HepG2 (cell line): ENCODE results near the gene SRPRB. TPM values are rescaled to one million over a fixed set of nuclear protein-coding genes. Genes with fewer than 3 reads are reported as not detected.

ENCODE experiments used
- CHD4 ChIP-seq: fragments of 200-600 bp; sonication (generic); IDR thresholded peaks from 2 replicates; pipeline ENCODE4 v1.7.0; 2017; ENCODE audit warnings: mild to moderate bottlenecking, low read length, borderline replicate concordance
- NR1H2 ChIP-seq: sonication (generic); formaldehyde crosslinking; IDR thresholded peaks from 2 replicates; pipeline ENCODE4 v1.8.1; 2022; ENCODE audit warnings: low read depth, missing genetic modification reagents, borderline replicate concordance
- NR2F6 ChIP-seq, 2 experiments: IDR thresholded peaks; 2 replicates each; pipeline ENCODE4 v1.6.1; 2016; ENCODE audit warnings: antibody characterized with exemption in 1 of 2, mild to moderate bottlenecking in 1 of 2
- RXRA ChIP-seq: sonication (generic); formaldehyde crosslinking; IDR thresholded peaks from 2 replicates; pipeline ENCODE4 v1.5.1; 2020; ENCODE audit warnings: missing genetic modification reagents
- ZNF44 ChIP-seq: sonication (generic); formaldehyde crosslinking; IDR thresholded peaks from 2 replicates; pipeline ENCODE4 v1.5.1; 2020; ENCODE audit warnings: mild to moderate bottlenecking, missing genetic modification reagents
- polyA plus RNA-seq, 8 experiments: library from polyadenylated mRNA; depleted of rRNA in 3 of 8; stranded (reverse) in 7 of 8; unstranded in 1 of 8; fragments of >200 nt; fragmentation: Illumina TruSeq in 4 of 8; extraction: Trizol in 4 of 8; gene quantifications; 2 replicates each; pipeline versions ENCODE4 v1.2.1 to v1.2.3, GENCODE V29; 2011 to 2016; ENCODE audit warnings: low read depth in 4 of 8, missing spikeins in 1 of 8, mixed read lengths in 1 of 8; ENCODE audit not compliant: insufficient read depth in 1 of 8
- total RNA-seq, 5 experiments: library from RNA; depleted of rRNA; stranded (reverse); fragments of >200 nt; fragmentation: Illumina TruSeq; extraction: Trizol; gene quantifications; 2 replicates each; pipeline ENCODE4 v1.2.3, GENCODE V29; 2016; ENCODE audit warnings: low read depth in 1 of 5
- TF ChIP-seq, protein P1 (sequence below): sonication (generic); formaldehyde crosslinking; IDR thresholded peaks from 2 replicates; pipeline ENCODE4 v1.5.1; 2020; ENCODE audit warnings: mild to moderate bottlenecking, missing genetic modification reagents, moderate library complexity
- TF ChIP-seq, protein P2 (sequence below): IDR thresholded peaks from 2 replicates; pipeline ENCODE4 v1.6.1; 2016; ENCODE audit warnings: low read depth
- TF ChIP-seq, protein P3 (sequence below): sonication (generic); formaldehyde crosslinking; IDR thresholded peaks from 2 replicates; pipeline ENCODE4 v1.5.0; 2020; ENCODE audit warnings: mild to moderate bottlenecking, missing genetic modification reagents
- TF ChIP-seq, protein P4 (sequence below): sonication (generic); formaldehyde crosslinking; IDR thresholded peaks from 2 replicates; pipeline ENCODE4 v1.4.0; 2020; ENCODE audit warnings: low read depth, missing genetic modification reagents

SRPRB gene
- total and polyA plus RNA-seq, 2 of the 13 experiments (the other 11 are each of a cell fraction or from before 2014, with no cell fraction given) = 41.0 to 111 TPM

DNA sequence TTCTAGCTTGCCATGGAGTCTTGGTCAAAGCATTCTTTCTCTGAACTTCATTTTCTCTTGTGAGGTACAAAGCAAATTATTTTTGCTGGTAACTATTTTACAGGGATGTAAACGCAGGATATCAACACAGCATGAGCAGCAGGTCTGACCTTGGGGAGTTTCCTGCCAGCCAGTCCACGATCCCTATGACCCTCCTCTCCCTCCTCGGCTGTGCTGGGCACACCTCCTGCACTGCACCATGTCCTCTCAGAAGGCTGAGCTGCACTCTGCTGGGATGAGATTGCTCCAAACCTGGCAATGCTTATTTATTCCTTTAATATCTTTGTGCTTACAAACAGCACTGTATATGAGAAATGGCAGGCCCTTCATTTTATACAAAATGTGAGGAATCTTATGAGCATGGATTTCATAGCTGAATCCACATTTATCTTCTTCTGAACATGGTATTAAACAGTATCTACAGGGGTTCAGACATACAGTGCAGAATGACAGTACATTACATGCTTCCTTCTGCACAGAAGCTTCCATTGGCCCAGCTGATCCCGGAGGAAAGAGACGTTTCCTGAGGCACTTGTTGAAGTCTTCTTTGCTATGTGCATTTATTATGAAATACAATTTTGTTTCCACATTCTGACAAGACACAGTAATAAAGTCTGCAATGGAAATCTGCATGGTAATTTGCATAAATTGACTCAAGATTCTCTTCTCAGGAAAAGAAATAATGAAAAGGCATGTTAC is 48.8 kb downstream of the SRPRB start (continued):
- TF ChIP-seq, protein P1, sequence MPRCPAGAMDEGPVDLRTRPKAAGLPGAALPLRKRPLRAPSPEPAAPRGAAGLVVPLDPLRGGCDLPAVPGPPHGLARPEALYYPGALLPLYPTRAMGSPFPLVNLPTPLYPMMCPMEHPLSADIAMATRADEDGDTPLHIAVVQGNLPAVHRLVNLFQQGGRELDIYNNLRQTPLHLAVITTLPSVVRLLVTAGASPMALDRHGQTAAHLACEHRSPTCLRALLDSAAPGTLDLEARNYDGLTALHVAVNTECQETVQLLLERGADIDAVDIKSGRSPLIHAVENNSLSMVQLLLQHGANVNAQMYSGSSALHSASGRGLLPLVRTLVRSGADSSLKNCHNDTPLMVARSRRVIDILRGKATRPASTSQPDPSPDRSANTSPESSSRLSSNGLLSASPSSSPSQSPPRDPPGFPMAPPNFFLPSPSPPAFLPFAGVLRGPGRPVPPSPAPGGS = no peak
- TF ChIP-seq, protein P2, sequence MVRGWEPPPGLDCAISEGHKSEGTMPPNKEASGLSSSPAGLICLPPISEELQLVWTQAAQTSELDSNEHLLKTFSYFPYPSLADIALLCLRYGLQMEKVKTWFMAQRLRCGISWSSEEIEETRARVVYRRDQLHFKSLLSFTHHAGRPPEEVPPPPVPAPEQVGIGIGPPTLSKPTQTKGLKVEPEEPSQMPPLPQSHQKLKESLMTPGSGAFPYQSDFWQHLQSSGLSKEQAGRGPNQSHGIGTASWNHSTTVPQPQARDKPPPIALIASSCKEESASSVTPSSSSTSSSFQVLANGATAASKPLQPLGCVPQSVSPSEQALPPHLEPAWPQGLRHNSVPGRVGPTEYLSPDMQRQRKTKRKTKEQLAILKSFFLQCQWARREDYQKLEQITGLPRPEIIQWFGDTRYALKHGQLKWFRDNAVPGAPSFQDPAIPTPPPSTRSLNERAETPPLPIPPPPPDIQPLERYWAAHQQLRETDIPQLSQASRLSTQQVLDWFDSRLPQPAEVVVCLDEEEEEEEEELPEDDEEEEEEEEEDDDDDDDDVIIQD (CRISPR knock-in tag) = no peak
- TF ChIP-seq RXRA (CRISPR knock-in tag) = no peak
- TF ChIP-seq, protein P3, sequence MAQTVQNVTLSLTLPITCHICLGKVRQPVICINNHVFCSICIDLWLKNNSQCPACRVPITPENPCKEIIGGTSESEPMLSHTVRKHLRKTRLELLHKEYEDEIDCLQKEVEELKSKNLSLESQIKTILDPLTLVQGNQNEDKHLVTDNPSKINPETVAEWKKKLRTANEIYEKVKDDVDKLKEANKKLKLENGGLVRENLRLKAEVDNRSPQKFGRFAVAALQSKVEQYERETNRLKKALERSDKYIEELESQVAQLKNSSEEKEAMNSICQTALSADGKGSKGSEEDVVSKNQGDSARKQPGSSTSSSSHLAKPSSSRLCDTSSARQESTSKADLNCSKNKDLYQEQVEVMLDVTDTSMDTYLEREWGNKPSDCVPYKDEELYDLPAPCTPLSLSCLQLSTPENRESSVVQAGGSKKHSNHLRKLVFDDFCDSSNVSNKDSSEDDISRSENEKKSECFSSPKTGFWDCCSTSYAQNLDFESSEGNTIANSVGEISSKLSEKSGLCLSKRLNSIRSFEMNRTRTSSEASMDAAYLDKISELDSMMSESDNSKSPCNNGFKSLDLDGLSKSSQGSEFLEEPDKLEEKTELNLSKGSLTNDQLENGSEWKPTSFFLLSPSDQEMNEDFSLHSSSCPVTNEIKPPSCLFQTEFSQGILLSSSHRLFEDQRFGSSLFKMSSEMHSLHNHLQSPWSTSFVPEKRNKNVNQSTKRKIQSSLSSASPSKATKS (CRISPR knock-in tag) = no peak
- TF ChIP-seq ZNF44 (CRISPR knock-in tag) = no peak
- TF ChIP-seq NR1H2 = no peak
- no peak for TF ChIP-seq CHD4
- no peak for TF ChIP-seq NR2F6 (IDR thresholded peaks at IDR 0.05)
- no peak for TF ChIP-seq NR2F6 (CRISPR knock-in tag; IDR thresholded peaks at IDR 0.05)
- TF ChIP-seq, protein P4, sequence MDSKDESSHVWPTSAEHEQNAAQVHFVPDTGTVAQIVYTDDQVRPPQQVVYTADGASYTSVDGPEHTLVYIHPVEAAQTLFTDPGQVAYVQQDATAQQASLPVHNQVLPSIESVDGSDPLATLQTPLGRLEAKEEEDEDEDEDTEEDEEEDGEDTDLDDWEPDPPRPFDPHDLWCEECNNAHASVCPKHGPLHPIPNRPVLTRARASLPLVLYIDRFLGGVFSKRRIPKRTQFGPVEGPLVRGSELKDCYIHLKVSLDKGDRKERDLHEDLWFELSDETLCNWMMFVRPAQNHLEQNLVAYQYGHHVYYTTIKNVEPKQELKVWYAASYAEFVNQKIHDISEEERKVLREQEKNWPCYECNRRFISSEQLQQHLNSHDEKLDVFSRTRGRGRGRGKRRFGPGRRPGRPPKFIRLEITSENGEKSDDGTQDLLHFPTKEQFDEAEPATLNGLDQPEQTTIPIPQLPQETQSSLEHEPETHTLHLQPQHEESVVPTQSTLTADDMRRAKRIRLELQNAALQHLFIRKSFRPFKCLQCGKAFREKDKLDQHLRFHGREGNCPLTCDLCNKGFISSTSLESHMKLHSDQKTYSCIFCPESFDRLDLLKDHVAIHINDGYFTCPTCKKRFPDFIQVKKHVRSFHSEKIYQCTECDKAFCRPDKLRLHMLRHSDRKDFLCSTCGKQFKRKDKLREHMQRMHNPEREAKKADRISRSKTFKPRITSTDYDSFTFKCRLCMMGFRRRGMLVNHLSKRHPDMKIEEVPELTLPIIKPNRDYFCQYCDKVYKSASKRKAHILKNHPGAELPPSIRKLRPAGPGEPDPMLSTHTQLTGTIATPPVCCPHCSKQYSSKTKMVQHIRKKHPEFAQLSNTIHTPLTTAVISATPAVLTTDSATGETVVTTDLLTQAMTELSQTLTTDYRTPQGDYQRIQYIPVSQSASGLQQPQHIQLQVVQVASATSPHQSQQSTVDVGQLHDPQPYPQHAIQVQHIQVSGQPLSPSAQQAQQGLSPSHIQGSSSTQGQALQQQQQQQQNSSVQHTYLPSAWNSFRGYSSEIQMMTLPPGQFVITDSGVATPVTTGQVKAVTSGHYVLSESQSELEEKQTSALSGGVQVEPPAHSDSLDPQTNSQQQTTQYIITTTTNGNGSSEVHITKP (CRISPR knock-in tag) = no peak
